Cardiac atrium fibroblast (primary cell): ENCODE measurements around the gene SLC25A34. TPM values are rescaled to one million over a fixed set of nuclear protein-coding genes. Genes with fewer than 3 reads are reported as not detected.

ENCODE experiments used
- total RNA-seq: library from RNA; depleted of rRNA; stranded (reverse); fragments of >200 nt; gene quantifications from 2 replicates; pipeline ENCODE4 v1.2.3, GENCODE V29; 2015

The SLC25A34 gene
- 0.32 and 0.54 TPM in 2 replicates for total RNA-seq

GRCh38 chr1:15736038-15736891 lies at the start of gene SLC25A34:
Gene SLC25A34 (plus strand): TSS chr1:15736258. CDS start chr1:15736486, 228 bp downstream.

GRCh38 chr1:15742339-15742801 lies 6.3 kb downstream of the SLC25A34 start, which contains the start of gene TMEM82:
Gene TMEM82 (plus strand): TSS chr1:15742499. CDS start chr1:15742560, 61 bp downstream.

GRCh38 chr1:15758343-15758931 lies 22.4 kb downstream of the SLC25A34 start, which contains the start of gene FBLIM1:
Gene FBLIM1 (plus strand): TSS chr1:15758795. CDS start chr1:15764984, 6,189 bp downstream.

Other genes with a start within 250 kb of the SLC25A34 start
- gene CASP9, start 212.0 kb upstream of the SLC25A34 start, total RNA-seq = 10.5 and 15.1 TPM in 2 replicates
- 17.3 and 20.6 TPM in 2 replicates for gene DNAJC16, start 209.4 kb upstream of the SLC25A34 start, total RNA-seq
- 0.16 and 0.36 TPM in 2 replicates for gene AGMAT, start 151.2 kb upstream of the SLC25A34 start, total RNA-seq
- gene DDI2, start 118.8 kb upstream of the SLC25A34 start, total RNA-seq = 6.6 and 7.8 TPM in 2 replicates
- 27.3 and 48.0 TPM in 2 replicates for gene PLEKHM2, start 51.9 kb upstream of the SLC25A34 start, total RNA-seq
- gene TMEM82, start 6.2 kb downstream of the SLC25A34 start, total RNA-seq = not detected in 2 replicates
- gene FBLIM1, start 22.5 kb downstream of the SLC25A34 start, total RNA-seq = 149 and 191 TPM in 2 replicates
- 1.9 and 2.7 TPM in 2 replicates for gene UQCRHL, start 71.4 kb downstream of the SLC25A34 start, total RNA-seq
- gene SPEN, start 111.4 kb downstream of the SLC25A34 start, total RNA-seq = 8.7 and 15.4 TPM in 2 replicates
- 13.7 and 16.5 TPM in 2 replicates for gene ZBTB17, start 239.8 kb downstream of the SLC25A34 start, total RNA-seq